Mucosa of descending colon (tissue), 3 donors: Measurements from ENCODE around the gene SPIB. TPM values are rescaled to one million over a fixed set of nuclear protein-coding genes. Genes with fewer than 3 reads are reported as not detected.

Experiments used
- ATAC-seq: fragments of 200-7000 bp; cut with Tn5 transposase; one replicate; pipeline ENCODE4 v1.9.1; 2020; ENCODE audit warnings: mild to moderate bottlenecking, moderate library complexity
- DNase-seq, 3 donors: peaks; one replicate each; pipeline ENCODE4 v3.0.0-alpha.2; 2020
- H3K36me3 ChIP-seq: fragments of 200-600 bp; one replicate; pipeline ENCODE4 v1.8.0; 2021; ENCODE audit warnings: low read depth, mild to moderate bottlenecking
- H3K4me1 ChIP-seq: fragments of 200-600 bp; one replicate; pipeline ENCODE4 v1.8.0; 2021; ENCODE audit warnings: low read depth, mild to moderate bottlenecking
- H3K4me3 ChIP-seq: fragments of 200-600 bp; one replicate; pipeline ENCODE4 v1.8.0; 2021; ENCODE audit warnings: mild to moderate bottlenecking
- H3K9me3 ChIP-seq: fragments of 200-600 bp; one replicate; pipeline ENCODE4 v1.8.0; 2021; ENCODE audit warnings: mild to moderate bottlenecking
- intact Hi-C, 2 donors: fragments of 100-400 bp; cut with DNase I in 1 of 2; cut with micrococcal nuclease in 1 of 2; formaldehyde crosslinking; loops; one replicate each; pipeline versions ENCODE4 v1.11.0 to v1.11.1; 2022; cut with DNase I, micrococcal nuclease
- total RNA-seq, 3 donors: library from RNA; stranded (reverse); fragmentation: NEBNext Ultra II Directional in 2 of 3; extraction: Animal tissue kit (Norgen Biotek cat#: 25700) in 2 of 3; gene quantifications; one replicate each; pipeline versions ENCODE4 v1.2.1 to v1.2.4, GENCODE V29; 2021 to 2023
- TF ChIP-seq, protein P1 (sequence below): fragments of 200-600 bp; IDR thresholded peaks from one replicate; pipeline ENCODE4 v1.8.0; 2022; ENCODE audit warnings: antibody characterized with exemption, mild to moderate bottlenecking
- donor health status: DM: no; HTN: no; CAD: no; lungs with moderate emphysema.
- donor health status: DM: no; HTN: no; CAD: no.
- donor health status: DM: no; HTN: yes; CAD: no.

Gene SPIB
- total RNA-seq, 3 donors from 2014 or later, result 21.5 to 83.1 (median 61.6) TPM

DNA sequence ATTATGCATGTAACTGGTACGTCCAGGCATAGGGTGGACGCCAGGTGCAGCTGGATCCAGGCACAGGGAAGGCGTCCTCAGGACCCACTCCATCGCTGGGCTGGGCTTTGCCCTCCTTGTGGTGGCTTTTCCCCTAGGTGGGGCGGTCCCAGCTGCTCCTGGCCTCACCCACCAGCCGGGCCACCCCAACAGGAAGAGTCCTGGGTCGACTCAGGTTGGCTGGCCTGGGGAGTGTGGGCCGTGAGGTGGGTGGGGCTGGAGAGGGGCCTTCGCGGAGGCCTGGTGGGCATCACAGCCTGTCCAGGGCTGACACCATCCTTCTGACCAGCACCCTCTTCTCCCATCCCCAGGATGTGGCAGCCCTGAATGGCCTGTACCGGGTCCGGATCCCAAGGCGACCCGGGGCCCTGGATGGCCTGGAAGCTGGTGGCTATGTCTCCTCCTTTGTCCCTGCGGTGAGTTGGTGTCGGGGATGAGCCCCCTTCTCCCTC lies 61.1 kb downstream of the SPIB start:
- H3K9me3 ChIP-seq, result no peaks in the 10 kb centered on the region
- ATAC-seq, result no peak
- H3K36me3 ChIP-seq, result no peaks in the 10 kb centered on the region
- peaks cover 10% of the 10 kb centered on the region for H3K4me1 ChIP-seq
- no peak for DNase-seq
- intact Hi-C loops, result no loop called here
- H3K4me3 ChIP-seq, result no peak overlapping the region
- TF ChIP-seq, protein P1, sequence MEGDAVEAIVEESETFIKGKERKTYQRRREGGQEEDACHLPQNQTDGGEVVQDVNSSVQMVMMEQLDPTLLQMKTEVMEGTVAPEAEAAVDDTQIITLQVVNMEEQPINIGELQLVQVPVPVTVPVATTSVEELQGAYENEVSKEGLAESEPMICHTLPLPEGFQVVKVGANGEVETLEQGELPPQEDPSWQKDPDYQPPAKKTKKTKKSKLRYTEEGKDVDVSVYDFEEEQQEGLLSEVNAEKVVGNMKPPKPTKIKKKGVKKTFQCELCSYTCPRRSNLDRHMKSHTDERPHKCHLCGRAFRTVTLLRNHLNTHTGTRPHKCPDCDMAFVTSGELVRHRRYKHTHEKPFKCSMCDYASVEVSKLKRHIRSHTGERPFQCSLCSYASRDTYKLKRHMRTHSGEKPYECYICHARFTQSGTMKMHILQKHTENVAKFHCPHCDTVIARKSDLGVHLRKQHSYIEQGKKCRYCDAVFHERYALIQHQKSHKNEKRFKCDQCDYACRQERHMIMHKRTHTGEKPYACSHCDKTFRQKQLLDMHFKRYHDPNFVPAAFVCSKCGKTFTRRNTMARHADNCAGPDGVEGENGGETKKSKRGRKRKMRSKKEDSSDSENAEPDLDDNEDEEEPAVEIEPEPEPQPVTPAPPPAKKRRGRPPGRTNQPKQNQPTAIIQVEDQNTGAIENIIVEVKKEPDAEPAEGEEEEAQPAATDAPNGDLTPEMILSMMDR, result no peak

DNA sequence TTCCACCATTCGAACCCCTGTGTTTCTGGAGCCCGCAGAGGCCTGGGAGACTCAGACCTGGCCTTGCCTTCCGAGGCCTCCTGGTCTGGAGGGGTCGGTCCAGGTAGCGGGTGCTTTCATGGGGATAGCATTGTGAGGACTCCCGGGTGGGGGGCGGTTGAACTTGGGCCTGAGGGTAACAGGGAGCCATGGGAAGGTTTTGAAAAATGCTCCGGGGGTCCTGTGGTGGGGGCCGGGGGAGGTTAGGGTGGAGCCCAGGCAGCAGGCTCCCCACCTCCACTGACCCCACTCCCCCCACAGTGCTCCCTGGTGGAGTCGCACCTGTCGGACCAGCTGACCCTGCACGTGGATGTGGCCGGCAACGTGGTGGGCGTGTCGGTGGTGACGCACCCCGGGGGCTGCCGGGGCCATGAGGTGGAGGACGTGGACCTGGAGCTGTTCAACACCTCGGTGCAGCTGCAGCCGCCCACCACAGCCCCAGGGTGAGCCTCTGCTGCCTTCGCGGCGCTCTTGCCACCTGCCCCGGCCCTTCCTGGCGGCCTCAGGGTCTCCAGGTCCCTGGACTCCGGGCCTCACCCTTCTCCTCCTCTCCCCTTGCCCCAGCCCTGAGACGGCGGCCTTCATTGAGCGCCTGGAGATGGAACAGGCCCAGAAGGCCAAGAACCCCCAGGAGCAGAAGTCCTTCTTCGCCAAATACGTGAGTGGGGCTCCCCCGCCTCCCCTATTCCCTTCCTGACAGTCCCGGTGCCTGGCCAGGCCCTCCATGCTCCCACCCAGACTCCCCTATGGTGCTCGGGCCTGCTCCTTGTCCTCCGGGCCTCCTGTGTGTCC lies 61.8 kb downstream of the SPIB start:
- no peak for ATAC-seq
- peaks cover 10% of the 10 kb centered on the region for H3K4me1 ChIP-seq
- DNase-seq, result peak in 1 of 3 donors; percentile 49
- H3K9me3 ChIP-seq, result no peaks in the 10 kb centered on the region
- no peaks in the 10 kb centered on the region for H3K36me3 ChIP-seq
- intact Hi-C loops, result no loop called here
- H3K4me3 ChIP-seq, result no peak overlapping the region
- TF ChIP-seq, protein P1, result no peak

Other genes with a start within 250 kb of the SPIB start
- gene MYH14, start 215.3 kb upstream of the SPIB start, total RNA-seq, result 100 to 1,000 TPM; 268 to 606 (median 586) TPM
- 1 to 10 TPM in 2 of 3 donors, under 1 TPM in 1; 0.49 to 1.5 (median 1.1) TPM for gene KCNC3, start 89.6 kb upstream of the SPIB start, total RNA-seq
- 1 to 10 TPM; 1.8 to 3.2 (median 2.0) TPM for gene NAPSA, start 53.3 kb upstream of the SPIB start, total RNA-seq
- 10 to 100 TPM; 69.7 to 99.5 (median 85.0) TPM for gene NR1H2, start 42.5 kb upstream of the SPIB start, total RNA-seq
- gene POLD1, start 34.6 kb upstream of the SPIB start, total RNA-seq, result 10 to 100 TPM; 20.8 to 27.9 (median 22.9) TPM
- under 1 TPM in 2 of 3 donors, not detected in 1; 0.10 to 0.14 TPM for gene MYBPC2, start 14.0 kb downstream of the SPIB start, total RNA-seq
- gene EMC10, start 57.6 kb downstream of the SPIB start, total RNA-seq, result 100 to 1,000 TPM in 2 of 3 donors, 10 to 100 TPM in 1; 79.6 to 121 (median 108) TPM
- 1 to 10 TPM; 1.7 to 3.0 (median 2.6) TPM for gene GARIN5A, start 57.9 kb downstream of the SPIB start, total RNA-seq
- 10 to 100 TPM; 33.4 to 41.2 (median 37.2) TPM for gene JOSD2, start 92.3 kb downstream of the SPIB start, total RNA-seq
- not detected for gene ASPDH, start 95.0 kb downstream of the SPIB start, total RNA-seq
- 1 to 10 TPM in 2 of 3 donors, under 1 TPM in 1; 0.52 to 4.8 (median 1.3) TPM for gene LRRC4B, start 149.5 kb downstream of the SPIB start, total RNA-seq
- gene SYT3, start 220.9 kb downstream of the SPIB start, total RNA-seq, result 1 to 10 TPM in 1 of 3 donors, under 1 TPM in 1, not detected in 1; 0.14 to 1.2 TPM
- under 1 TPM in 1 of 3 donors, not detected in 2; 0.41 TPM for gene C19orf81, start 230.5 kb downstream of the SPIB start, total RNA-seq